Activated naive CD4-positive, alpha-beta T cell treated with anti-CD3 and anti-CD28 coated beads, Interleukin-2, amount 50 U/mL, for 16 hours (primary cell): ENCODE measurements around the gene SCAPER.
"Not testable (repeated sequence)": the region's sequence is repeated elsewhere in the genome, so short reads cannot be mapped to it uniquely, and the experiment has no call there.

ENCODE experiments used
- DNase-seq: peaks from one replicate; pipeline ENCODE4 v3.0.0-alpha.2; 2020

SCAPER gene

DNA sequence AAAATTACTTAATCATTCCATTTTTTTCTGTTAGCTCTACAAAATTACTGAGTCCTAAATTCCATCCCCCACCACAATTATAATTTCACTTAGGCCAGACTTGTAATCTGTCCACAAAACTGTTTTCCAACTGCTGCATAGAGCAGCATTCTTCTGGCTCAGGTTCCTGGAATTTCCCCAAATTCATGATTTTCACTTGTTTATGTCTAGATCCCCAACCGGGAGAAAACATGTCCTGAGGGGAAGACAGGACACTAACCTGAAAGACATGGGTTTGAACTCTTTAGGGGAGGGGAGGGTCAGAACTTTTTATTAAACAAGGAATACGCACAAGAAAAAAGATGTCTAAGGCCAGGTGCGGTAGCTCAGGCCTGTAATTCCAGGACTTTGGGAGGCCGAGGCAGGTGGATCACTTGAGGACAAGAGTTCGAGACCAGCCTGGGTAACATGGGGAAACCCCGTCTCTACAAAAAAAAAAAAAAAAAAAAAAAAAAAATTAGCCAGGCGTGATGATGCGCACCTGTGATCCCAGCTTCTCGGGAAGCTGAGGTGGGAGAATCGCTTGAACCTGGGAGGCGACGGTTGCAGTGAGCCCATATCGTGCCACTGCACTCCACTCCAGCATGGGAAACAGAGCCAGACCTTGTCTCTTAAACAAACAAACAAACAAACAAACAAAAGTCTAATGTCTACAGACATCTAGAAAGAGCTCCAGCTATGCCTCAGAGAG, 595.4 kb downstream of the SCAPER start:
- DNase-seq, result no peak

DNA sequence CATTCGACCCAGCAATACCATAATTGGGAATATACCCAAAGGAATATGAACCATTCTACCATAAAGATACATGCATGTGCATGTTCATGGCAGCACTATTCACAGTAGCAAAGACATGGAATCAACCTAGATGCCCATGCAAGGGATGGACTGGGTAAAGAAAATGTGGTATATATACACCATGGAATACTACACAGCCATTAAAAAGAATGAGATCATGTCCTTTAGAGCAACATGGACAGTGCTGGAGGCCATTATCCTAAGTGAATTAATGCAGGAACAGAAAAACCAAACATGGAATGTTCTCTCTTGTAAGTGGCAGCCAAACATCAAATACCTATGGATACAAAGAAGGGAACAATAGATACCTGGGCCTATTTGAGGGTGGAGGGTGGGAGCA, 601.2 kb downstream of the SCAPER start:
- no peak for DNase-seq

DNA sequence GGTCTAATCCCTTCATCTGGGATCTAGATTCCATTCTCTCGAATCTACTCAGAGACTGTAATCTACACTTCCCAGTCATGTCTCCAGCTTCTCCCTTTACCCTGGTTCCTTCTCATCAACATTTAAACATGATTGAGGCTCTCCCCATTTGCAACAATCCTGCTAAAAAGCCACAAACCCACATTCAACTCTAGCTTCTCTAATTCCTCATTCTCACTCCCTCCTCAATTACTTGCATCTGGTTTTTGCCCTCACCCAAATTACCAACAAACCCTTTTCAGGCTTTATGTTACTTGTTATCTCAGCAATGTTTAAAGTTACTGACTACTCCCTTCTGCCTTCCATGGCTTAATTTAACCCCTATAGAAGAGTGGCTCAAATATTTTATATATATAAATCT, 605.4 kb downstream of the SCAPER start:
- DNase-seq, result no peak

DNA sequence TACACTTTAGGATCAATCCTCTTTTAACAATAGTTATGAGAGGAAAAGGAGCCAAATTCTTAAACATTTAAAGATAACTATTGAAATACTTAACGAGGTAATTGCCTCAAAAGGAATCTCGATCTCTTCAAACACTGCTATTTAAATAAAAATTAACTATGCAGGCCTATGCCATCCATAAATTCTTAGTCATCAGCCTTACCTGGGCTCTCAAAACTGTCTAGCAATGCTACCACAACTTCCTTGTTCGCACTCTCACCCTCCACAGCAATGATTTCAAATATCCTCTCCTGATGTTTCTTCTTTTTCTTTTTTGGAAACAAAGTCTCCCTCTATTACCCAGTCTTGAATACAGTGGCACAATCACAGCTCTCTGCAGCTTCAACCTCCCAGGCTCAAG, 606.2 kb downstream of the SCAPER start:
- DNase-seq, result no peak

DNA sequence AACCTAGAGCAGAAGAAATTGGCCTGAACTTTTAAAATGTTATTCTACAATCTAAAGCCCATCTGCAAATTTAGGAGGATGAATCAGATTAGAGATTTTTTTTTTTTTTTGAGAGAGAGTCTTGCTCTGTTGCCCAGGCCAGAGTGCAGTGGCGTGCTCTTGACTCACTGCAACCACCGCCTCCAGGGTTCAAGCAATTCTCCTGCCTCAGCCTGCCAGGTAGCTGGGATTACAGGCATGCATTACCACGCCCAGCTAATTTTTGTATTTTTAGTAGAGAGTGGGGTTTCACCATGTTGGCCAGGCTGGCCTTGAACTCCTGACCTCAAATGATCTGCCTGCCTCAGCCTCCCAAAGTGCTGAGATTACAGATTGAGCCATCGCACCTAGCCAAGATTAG, 607.2 kb downstream of the SCAPER start:
- DNase-seq, result not testable (repeated sequence)
